Progenitor cell of endocrine pancreas (in vitro differentiated cells): ENCODE results near the gene FADS1. TPM values are rescaled to one million over a fixed set of nuclear protein-coding genes. Genes with fewer than 3 reads are reported as not detected.
A peak's percentile ranks its signal among the peaks of the same experiment; 100 is the strongest.

Source experiments
- DNase-seq: peaks from one replicate; pipeline ENCODE4 v3.0.0; 2021; ENCODE audit warnings: low spot score; ENCODE audit not compliant: unreplicated experiment
- H3K27ac Mint-ChIP-seq: 2 replicates; pipeline ENCODE4 v1.8.0; 2021; ENCODE audit warnings: mild to moderate bottlenecking, moderate library complexity, mixed read lengths
- H3K27me3 Mint-ChIP-seq: 2 replicates; pipeline ENCODE4 v1.8.0; 2021; ENCODE audit warnings: mixed read lengths
- H3K36me3 Mint-ChIP-seq: 2 replicates; pipeline ENCODE4 v1.8.0; 2022; ENCODE audit warnings: mixed read lengths; ENCODE audit not compliant: insufficient read depth
- H3K4me1 Mint-ChIP-seq: 2 replicates; pipeline ENCODE4 v1.8.0; 2021; ENCODE audit warnings: low read depth, mixed read lengths
- H3K4me3 Mint-ChIP-seq: 2 replicates; pipeline ENCODE4 v1.8.0; 2021; ENCODE audit warnings: low read depth, mild to moderate bottlenecking, moderate library complexity, mixed read lengths
- H3K9me3 Mint-ChIP-seq: 2 replicates; pipeline ENCODE4 v1.8.0; 2021; ENCODE audit warnings: low read depth, mixed read lengths
- CTCF ChIP-seq: fragments of 200-600 bp; sonication (generic); IDR thresholded peaks from one replicate; pipeline ENCODE4 v1.5.0; 2021; ENCODE audit warnings: antibody characterized with exemption, mild to moderate bottlenecking; ENCODE audit not compliant: unreplicated experiment
- total RNA-seq: library from RNA; stranded (reverse); gene quantifications from 2 replicates; pipeline ENCODE4 v1.2.1, GENCODE V29; 2021

Gene FADS1
- total RNA-seq, 1 donor from 2014 or later: 114 TPM

- peaks cover 17% of the 10 kb centered on the region for H3K36me3 Mint-ChIP-seq
- peaks cover 16% of the 10 kb centered on the region for H3K4me1 Mint-ChIP-seq
- no peaks in the 10 kb centered on the region for H3K9me3 Mint-ChIP-seq
- TF ChIP-seq CTCF: no peak
- H3K4me3 Mint-ChIP-seq: no peak overlapping the region
- DNase-seq: no peak
- no peaks in the 10 kb centered on the region for H3K27me3 Mint-ChIP-seq
- H3K27ac Mint-ChIP-seq: peak overlapping the region; percentile 75
These were observed 30.9 kb downstream of the FADS1 start for GRCh38 chr11:61785837-61786402.

DNA sequence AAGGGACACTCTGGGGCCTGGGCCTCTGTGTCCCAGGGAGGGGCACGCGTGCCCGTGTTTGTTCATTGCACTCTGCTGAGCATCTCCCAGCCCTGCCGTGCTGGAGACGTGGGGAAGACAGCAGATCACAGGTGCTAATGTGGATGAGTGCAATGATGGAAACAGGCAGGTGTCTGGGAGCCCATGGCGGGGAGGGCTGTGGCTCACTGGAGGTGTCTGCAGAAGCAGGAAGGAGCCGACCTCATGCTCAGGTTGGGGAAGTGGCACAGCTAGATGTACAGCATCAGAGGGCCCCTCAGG lies 32.3 kb downstream of the FADS1 start:
- no peaks in the 10 kb centered on the region for H3K9me3 Mint-ChIP-seq
- TF ChIP-seq CTCF: no peak
- H3K27ac Mint-ChIP-seq: peak overlapping the region; percentile 75
- no peaks in the 10 kb centered on the region for H3K27me3 Mint-ChIP-seq
- no peak for DNase-seq
- H3K36me3 Mint-ChIP-seq: peaks cover 12% of the 10 kb centered on the region
- peaks cover 16% of the 10 kb centered on the region for H3K4me1 Mint-ChIP-seq
- H3K4me3 Mint-ChIP-seq: no peak overlapping the region

DNA sequence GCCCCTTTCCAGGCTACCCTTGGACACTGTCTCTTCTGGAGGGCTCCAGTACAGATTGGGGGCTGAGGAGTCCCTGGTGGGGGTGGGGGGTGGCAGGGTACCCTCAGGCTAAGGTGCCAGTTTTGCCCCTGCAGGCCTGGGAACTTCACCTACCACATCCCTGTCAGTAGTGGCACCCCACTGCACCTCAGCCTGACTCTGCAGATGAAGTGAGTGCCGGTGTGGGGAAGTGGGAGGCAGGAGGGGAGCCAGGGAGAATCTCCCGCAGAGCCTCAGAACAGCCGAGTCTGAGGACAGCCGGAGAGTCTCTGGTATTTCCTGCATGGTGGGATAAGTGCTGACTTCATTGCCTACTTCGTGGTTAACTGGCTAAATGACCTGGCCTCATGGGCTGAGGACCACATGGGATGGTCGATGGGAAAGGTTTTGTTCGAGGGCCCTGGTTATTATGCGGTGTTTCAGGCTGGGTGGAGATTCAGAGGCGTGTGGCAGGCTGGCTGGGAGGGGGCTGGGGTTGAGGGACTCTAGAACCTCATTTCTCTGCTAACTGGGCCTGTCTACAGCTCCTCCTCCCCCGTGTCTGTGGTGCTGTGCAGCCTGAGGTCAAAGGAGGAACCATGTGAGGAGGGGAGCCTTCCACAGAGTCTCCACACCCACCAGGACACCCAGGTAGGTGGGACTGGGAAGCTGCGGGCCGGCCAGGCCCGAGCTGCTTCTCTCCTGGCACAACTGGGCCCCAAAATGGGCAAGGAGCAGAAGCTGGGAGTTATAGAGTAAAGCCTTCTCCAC lies 32.9 kb downstream of the FADS1 start:
- peaks cover 12% of the 10 kb centered on the region for H3K36me3 Mint-ChIP-seq
- H3K4me1 Mint-ChIP-seq: peaks cover 16% of the 10 kb centered on the region
- H3K27ac Mint-ChIP-seq: peak overlapping the region; percentile 75
- DNase-seq: no peak
- H3K9me3 Mint-ChIP-seq: no peaks in the 10 kb centered on the region
- H3K27me3 Mint-ChIP-seq: no peaks in the 10 kb centered on the region
- H3K4me3 Mint-ChIP-seq: no peak overlapping the region
- TF ChIP-seq CTCF: no peak

GRCh38 chr11:61782841-61783240 lies 34.0 kb downstream of the FADS1 start:
- peaks cover 14% of the 10 kb centered on the region for H3K36me3 Mint-ChIP-seq
- no peak overlapping the region for H3K4me3 Mint-ChIP-seq
- no peaks in the 10 kb centered on the region for H3K27me3 Mint-ChIP-seq
- H3K9me3 Mint-ChIP-seq: no peaks in the 10 kb centered on the region
- H3K27ac Mint-ChIP-seq: no peak overlapping the region
- DNase-seq: no peak
- peaks cover 14% of the 10 kb centered on the region for H3K4me1 Mint-ChIP-seq
- TF ChIP-seq CTCF: no peak

GRCh38 chr11:61782299-61782698 lies 34.5 kb downstream of the FADS1 start:
- no peak overlapping the region for H3K4me3 Mint-ChIP-seq
- no peak for TF ChIP-seq CTCF
- no peak overlapping the region for H3K27ac Mint-ChIP-seq
- no peak for DNase-seq
- peaks cover 15% of the 10 kb centered on the region for H3K36me3 Mint-ChIP-seq
- no peaks in the 10 kb centered on the region for H3K27me3 Mint-ChIP-seq
- H3K9me3 Mint-ChIP-seq: no peaks in the 10 kb centered on the region
- H3K4me1 Mint-ChIP-seq: peaks cover 14% of the 10 kb centered on the region
